ENCODE results near the gene TSPYL1.

Gene TSPYL1

DNA sequence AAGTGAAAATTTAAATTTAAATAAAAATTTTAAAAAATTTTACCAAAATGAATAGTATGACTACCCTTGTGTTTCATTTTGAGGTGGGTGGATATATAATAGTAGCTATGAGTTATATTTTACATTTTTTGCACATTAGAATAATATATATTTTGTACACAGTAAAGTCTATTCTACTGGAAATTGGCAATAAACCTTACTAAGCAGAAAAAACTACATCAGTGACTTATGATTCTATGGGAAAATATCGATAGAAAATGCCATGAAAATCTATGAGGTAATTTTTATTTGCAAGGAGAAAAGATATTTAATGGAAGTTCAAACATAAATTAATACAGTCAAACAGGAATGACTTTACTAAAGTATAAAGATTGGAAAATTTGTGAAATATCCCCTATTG, 23.0 kb downstream of the TSPYL1 start:
- DNase-seq: no peak

DNA sequence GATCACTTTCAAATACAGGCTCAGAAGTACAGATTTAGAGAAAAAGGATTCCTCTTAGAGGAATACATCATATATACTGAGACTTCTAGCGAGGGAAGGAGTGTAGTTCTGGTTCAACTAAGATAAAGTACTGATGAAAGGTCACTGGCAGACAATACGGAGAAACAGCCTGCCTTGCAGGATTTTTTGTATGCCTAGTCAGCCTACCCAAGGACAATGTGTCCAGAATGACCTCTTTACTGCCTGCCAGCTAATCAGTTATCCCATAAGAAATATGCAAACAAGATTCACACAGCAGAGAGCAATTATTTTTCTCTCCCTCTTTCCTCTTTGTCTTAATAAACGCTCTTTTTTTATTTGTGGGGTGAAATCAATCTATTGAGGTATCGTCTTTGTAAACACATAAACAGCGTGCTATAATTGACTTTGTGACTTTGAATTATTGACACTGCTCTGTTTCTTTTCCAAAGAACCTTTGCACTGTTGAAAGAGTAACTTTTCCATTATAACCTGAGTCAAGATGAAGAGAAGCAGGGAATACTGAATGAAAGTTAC, 24.4 kb downstream of the TSPYL1 start:
- DNase-seq: no peak

DNA sequence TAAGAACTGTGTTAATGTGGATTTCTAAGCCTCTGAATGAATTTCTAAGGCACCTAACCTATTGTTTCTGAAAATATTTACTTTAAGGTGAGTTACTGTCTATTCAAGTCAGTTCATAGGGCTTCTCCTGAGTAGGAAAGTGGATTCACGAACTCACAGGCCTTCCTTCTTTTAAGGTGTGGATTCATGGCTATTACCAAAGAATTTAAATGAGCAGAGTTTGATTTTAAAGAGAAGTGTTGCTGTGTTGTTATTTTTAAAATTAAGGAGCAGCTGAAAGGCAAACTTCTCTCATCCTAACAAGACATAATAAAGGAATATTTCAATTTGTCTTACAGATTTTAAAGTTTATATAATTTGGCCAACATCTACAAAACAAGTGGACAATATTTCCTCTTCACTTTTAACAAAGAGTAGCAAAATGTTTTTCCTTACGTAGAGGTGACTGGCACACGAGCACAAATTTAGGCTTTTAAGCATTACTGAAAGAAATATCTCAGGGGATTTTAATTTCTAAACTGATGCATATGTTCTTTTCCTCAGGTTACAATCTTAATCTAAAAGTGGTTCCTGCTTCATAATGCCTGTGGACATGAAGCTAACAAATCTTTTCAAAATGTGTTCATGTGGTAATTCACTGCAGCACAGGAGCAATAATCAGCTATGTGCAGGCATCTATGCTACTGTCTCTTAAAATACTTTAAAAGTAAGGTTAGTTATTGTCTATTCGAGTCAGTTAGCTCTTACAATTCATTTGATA, 25.3 kb downstream of the TSPYL1 start:
- no peak for DNase-seq

DNA sequence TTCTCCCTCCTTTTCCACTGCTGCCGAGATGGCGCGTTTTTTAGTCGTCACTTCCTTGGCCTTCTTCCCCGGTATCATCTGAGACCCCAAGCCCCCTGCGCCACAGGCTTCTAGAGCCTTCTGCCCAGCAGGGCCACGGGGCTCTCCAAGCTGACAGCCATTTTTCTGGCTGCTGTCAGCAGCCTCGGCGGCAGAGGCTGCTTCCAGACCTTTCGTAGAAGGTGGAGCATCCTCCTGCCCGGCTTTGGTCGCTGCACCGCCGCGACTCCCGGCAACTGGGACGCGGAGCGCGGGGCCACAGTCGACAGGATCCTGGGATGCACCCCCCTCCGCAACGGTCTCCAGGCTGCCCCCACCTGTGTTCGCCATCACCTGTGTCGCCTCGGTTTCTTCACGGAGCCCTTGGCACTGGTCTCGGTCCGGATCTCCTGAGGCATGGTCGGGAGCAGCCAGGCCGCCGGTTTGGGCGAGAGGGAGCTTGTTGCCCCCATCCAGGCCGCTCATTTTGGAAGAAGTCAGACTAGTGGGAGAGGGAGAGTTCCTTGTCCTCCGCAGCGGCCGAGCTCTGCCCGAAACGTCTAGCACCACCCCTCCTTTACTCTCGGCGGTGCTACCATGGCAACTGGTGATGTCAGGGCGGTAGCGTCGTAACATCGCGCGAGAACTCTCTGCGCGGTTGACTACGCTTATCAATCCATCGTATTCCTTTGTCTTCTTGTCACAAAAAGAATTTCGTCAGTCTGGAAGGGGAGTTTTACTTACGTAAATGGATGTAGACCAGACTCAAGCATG, 26.0 kb downstream of the TSPYL1 start, which contains the start of gene TSPYL4:
Gene TSPYL4, minus strand, starts transcription at position 571 of the 792 bp plus-strand sequence. Its CDS starts 67 bp downstream, at position 504.
- DNase-seq: peak; percentile 89

DNA sequence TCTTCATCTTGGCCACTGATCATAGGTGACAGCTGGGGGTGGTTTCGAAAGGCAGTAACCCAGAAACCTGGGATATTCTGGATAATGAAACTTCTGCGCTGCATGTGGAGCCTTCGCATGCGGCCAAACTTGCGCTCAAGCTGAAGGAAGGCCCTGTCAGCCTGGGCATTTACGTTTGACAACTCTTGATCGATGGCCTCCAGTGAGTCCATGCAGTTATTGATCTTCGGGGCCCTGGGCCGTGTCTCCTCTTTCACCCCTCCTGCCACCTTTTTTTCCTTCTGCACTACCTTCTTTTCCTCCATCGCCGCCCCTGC, 26.6 kb downstream of the TSPYL1 start:
- no peak for DNase-seq

DNA sequence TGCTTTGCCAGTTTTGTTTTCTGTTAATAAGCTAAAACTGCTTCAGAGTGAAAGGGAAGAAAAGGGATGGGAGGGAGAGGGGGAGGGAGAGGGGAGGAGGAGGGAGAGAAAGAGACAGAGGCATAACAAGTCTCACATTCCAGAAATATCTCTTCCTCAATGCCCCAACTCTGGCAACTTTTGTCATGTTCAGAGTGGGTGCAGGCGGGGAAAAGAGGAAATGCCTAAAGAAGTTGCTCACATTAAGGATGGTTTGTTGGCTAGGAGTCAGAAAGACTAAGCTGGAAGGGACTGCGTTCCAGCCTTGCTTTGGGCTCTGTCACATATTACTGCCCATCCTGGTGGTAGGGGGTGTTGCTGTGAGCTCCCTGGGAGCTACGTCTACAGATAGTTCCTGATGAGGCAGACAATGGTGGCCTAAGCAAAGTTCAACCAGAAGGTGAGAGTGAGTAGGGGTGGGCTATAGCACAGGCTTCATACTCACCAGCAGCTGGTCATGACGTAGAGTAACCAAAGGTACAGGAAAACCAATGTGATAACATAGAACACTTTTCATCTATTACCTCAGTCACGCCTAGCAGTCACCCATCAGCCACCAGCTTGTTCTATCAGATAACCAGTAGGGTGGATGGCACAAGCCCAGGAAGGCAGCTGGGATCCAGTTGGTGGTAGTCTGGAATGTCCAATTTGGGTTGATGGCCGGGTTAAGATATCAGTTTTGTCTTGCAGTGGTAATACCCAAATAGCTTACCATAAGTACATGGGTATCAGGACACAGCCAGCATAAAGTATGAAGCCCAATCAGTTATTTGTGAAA, 28.0 kb downstream of the TSPYL1 start:
- no peak for DNase-seq

DNA sequence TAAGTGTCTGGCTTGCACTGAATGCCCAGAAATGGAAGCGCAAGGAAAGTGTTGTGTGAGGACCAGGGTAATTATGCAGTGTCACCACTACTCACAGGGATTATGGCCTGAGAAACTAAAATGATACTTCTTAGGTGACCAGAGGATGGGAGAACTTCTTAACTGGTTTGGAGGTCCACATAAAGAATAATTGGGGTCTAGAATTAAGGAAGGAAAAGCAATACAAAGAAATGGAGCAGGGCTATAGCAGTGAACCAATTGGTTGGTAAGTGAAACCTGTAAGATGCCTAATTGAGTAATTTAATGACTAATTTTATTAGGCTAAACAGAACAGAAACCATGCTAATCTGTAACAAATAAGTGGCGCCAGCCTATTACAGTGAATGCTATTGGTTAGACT, 31.2 kb downstream of the TSPYL1 start:
- DNase-seq: no peak

DNA sequence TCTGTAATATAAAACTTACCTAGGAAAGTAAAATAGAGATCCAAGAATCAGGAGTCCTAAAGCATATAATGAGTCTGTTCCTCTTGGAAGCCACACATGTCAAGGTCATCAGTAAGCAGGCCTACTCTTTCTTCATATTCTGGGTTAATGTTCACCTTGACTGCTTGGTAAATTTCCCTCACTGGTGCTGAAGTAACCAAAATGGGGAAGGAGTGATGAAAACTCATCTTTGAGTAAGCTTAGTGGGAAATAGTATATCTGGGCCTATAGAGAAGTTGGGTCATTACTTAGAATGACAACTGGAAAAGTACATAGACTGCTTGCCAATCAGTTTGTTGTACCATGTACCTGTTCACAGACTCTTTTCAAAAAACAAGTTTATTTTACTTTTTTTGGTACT, 32.4 kb downstream of the TSPYL1 start:
- no peak for DNase-seq

DNA sequence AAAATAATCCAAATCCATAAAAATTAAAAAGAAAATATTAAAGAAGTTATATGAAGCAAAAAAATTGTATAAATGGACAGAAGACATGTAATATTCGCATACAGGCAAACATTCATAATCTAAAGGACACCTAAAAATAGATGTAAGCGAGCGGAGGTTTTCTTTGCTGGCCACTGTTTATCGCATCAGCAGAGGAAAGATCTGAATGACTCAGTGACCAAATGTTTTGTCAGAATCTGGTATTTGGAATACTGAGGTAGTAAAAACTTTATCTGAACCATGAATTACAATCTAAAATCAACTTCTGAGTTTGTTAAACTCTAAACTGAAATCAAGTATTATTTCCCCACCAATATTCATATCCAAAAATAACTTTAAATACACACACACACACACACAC, 33.6 kb downstream of the TSPYL1 start:
- no peak for DNase-seq

DNA sequence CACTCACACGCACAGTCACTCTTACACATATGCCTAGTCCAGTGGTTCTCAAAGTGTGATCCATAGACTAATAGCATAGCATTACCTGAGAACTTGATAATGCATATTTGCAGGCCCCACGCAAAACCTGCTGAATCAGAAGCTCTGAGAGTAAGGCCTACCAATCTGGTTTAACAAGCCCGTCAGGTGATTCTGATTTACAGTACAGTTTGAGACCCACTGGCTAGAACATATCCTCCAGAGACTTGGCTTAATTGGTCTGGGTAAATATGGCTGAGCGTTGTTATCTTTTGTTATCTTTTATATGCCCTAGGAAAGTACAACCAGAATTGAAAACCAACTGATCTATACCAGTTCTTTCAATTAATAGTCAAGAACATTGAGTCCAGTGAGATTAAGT, 35.4 kb downstream of the TSPYL1 start:
- DNase-seq: no peak

DNA sequence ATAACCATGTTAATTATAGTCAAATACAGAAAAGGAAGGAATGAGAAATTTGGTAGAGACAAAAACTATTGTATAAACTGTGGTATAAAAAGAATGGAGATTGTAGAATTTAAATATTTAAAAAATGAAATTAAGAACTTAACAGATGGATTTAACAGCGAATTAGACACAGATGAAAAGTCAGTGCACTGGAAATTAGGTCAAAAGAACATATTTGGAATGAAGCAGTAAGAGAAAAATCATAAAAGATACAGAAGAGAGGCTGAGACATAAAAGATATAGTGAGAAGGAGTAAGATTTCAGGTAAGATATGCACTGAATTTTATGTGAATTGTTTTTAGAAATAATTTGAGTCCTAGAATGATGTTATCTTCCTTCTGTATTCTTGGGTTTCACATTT, 39.9 kb downstream of the TSPYL1 start:
- no peak for DNase-seq

DNA sequence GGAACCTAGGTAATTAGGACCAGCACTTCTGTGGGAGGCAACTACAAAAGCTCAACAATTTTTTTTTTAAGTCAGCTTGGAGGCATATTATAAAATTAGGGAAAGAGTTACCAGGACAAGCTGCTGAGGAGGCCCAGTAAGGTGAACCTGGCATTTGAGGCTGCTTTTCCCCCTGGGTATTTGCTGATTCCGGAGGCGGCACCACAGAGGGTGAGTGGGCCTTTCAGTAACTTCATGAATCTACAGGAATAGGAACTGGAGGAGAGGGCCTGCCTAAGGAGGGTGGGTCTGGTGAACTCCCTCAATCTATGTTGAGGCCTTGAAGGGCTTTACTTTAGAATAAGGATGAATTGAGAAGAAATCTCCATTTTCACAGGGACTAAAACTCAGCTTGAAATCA, 40.5 kb downstream of the TSPYL1 start:
- no peak for DNase-seq

DNA sequence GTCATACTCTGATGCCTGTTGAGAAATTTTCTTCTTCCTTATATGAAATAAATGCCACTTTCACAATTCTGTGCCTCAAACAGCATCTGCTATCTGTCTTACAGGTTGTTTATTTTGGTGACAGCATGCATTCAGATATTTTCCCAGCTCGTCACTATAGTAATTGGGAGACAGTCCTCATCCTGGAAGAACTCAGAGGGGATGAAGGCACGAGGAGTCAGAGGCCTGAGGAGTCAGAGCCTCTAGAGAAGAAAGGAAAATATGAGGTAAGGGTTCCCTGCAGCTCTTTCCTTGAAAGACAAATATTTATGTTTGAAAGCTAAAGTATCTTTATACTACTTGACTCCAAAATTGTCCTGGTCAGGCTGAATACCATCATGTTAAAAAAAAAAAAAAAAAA, 41.6 kb downstream of the TSPYL1 start:
- no peak for DNase-seq

DNA sequence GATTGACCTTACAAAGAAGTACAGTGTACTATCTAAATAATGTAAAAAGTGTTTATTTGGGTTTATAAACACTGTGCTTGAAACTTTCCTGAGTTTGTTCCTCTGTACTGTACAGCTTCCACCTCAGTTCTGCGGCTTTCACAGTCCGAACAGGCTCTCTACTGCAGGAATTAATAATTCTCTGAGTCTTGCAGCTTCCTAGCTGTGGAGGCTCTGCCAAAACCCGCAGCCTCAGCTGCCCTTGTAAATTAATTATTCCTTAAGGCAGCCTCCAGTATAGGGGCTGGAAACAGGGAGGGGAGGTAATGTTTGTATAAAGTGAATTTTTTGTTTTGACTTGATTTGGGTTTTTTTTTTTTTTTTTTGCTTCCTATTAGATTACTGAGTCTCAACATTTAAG, 45.0 kb downstream of the TSPYL1 start:
- no peak for DNase-seq

DNA sequence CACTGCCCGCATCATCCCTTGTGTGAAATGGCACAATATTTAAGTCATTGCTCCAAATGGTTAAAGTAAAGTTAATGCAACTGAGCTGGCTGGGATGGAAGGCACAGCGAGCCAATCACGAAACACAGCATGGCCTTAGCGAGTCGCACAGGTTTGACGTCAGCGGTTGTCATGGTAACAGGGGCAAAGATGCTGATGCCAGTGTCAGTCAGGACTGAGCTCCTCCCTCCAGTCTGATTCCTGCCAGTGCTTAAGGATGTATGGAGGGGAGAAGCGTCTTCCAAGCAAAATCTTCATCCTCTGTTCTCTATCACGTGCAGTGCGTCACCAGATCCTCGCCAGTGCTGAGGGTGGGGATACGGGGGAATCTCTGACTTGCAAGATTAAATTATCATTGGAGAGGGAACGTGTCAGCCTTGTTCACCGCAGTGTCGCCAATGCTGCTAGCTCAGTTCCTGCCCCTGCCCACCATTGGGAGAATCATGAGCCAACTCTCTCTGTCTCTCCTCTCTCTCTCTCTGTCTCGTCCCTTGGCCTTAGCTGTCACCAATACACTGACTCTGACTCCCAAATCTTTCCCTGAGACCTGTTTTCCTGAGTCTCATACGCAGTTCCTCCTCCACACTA, 50.3 kb downstream of the TSPYL1 start:
- DNase-seq: no peak

Data from activated T-cell treated with anti-CD3 and anti-CD28 coated beads, Interleukin-2, amount 50 U/mL, for 1 hour (primary cell).